ENCODE measurements around the gene SEC24D.

Gene SEC24D

GRCh38 chr4:118772767-118773428 lies 63.0 kb downstream of the SEC24D start:
- DNase-seq, result no peak

GRCh38 chr4:118772081-118772766 lies 63.7 kb downstream of the SEC24D start:
- peak; percentile 68 for DNase-seq

- DNase-seq, result no peak
Observed at GRCh38 chr4:118770741-118771187, 65.2 kb downstream of the SEC24D start.

- no peak for DNase-seq
Observed at GRCh38 chr4:118769161-118769560, 66.8 kb downstream of the SEC24D start.

GRCh38 chr4:118767109-118767508 lies 68.8 kb downstream of the SEC24D start:
- peak; percentile 79 for DNase-seq

- peak; percentile 92 for DNase-seq
Observed at GRCh38 chr4:118765399-118765798, 70.5 kb downstream of the SEC24D start.

- DNase-seq, result no peak
Observed at GRCh38 chr4:118762730-118763477, 73.0 kb downstream of the SEC24D start.

GRCh38 chr4:118762155-118762554 lies 73.8 kb downstream of the SEC24D start:
- DNase-seq, result no peak

GRCh38 chr4:118761397-118762016 lies 74.4 kb downstream of the SEC24D start:
- DNase-seq, result no peak

GRCh38 chr4:118760493-118760892 lies 75.4 kb downstream of the SEC24D start:
- no peak for DNase-seq

- no peak for DNase-seq
Observed at GRCh38 chr4:118760092-118760491, 75.8 kb downstream of the SEC24D start.

GRCh38 chr4:118759481-118759880 lies 76.4 kb downstream of the SEC24D start:
- DNase-seq, result no peak

- DNase-seq, result no peak
Observed at GRCh38 chr4:118758293-118758692, 77.6 kb downstream of the SEC24D start.

GRCh38 chr4:118757761-118758251 lies 78.1 kb downstream of the SEC24D start:
- DNase-seq, result no peak

GRCh38 chr4:118756958-118757357 lies 79.0 kb downstream of the SEC24D start:
- no peak for DNase-seq

GRCh38 chr4:118756429-118756828 lies 79.5 kb downstream of the SEC24D start:
- DNase-seq, result no peak

- no peak for DNase-seq
Observed at GRCh38 chr4:118755438-118756226, 80.3 kb downstream of the SEC24D start.

GRCh38 chr4:118754890-118755289 lies 81.0 kb downstream of the SEC24D start:
- DNase-seq, result no peak

GRCh38 chr4:118753685-118754084 lies 82.2 kb downstream of the SEC24D start:
- DNase-seq, result no peak

GRCh38 chr4:118753096-118753495 lies 82.8 kb downstream of the SEC24D start:
- no peak for DNase-seq

GRCh38 chr4:118752551-118752950 lies 83.4 kb downstream of the SEC24D start:
- no peak for DNase-seq

- no peak for DNase-seq
Observed at GRCh38 chr4:118751629-118752323, 84.2 kb downstream of the SEC24D start.
